HG03196 (cell line): ENCODE data around the gene CD177.
"Not testable (repeated sequence)": the region's sequence is repeated elsewhere in the genome, so short reads cannot be mapped to it uniquely, and the experiment has no call there.

ENCODE experiments used
- ATAC-seq: cut with Tn5 transposase; IDR thresholded peaks from one replicate; pipeline ENCODE4 v1.9.1; 2021; ENCODE audit not compliant: unreplicated experiment

CD177 gene

GRCh38 chr19:43353606-43354304 lies at the start of gene CD177:
TSS of gene CD177 (plus strand) at chr19:43353686. CDS start at chr19:43353715, 29 bp downstream.
- ATAC-seq, result no peak

GRCh38 chr19:43305642-43306041 lies 47.8 kb upstream of the CD177 start:
- ATAC-seq, result no peak

- no peak for ATAC-seq
Measured at GRCh38 chr19:43306097-43306496, 47.4 kb upstream of the CD177 start.

- no peak for ATAC-seq
Measured at GRCh38 chr19:43308244-43308815, 45.2 kb upstream of the CD177 start.

GRCh38 chr19:43309466-43309865 lies 44.0 kb upstream of the CD177 start:
- ATAC-seq, result no peak

- no peak for ATAC-seq
Measured at GRCh38 chr19:43310221-43310620, 43.3 kb upstream of the CD177 start.

GRCh38 chr19:43311256-43311655 lies 42.2 kb upstream of the CD177 start:
- ATAC-seq, result no peak

- no peak for ATAC-seq
Measured at GRCh38 chr19:43311706-43312105, 41.8 kb upstream of the CD177 start.

- ATAC-seq, result no peak
Measured at GRCh38 chr19:43313711-43314495, 39.6 kb upstream of the CD177 start.

- no peak for ATAC-seq
Measured at GRCh38 chr19:43315851-43316250, 37.6 kb upstream of the CD177 start.

GRCh38 chr19:43316591-43317319 lies 36.7 kb upstream of the CD177 start:
- ATAC-seq, result no peak

- ATAC-seq, result no peak
Measured at GRCh38 chr19:43318203-43318602, 35.3 kb upstream of the CD177 start.

- ATAC-seq, result no peak
Measured at GRCh38 chr19:43318796-43319314, 34.6 kb upstream of the CD177 start.

GRCh38 chr19:43320546-43320945 lies 32.9 kb upstream of the CD177 start:
- no peak for ATAC-seq

GRCh38 chr19:43326761-43327160 lies 26.7 kb upstream of the CD177 start:
- not testable (repeated sequence) for ATAC-seq

- ATAC-seq, result not testable (repeated sequence)
Measured at GRCh38 chr19:43328561-43328960, 24.9 kb upstream of the CD177 start.

GRCh38 chr19:43329049-43329448 lies 24.4 kb upstream of the CD177 start:
- ATAC-seq, result not testable (repeated sequence)

- no peak for ATAC-seq
Measured at GRCh38 chr19:43329989-43330388, 23.5 kb upstream of the CD177 start.

- ATAC-seq, result no peak
Measured at GRCh38 chr19:43330726-43331434, 22.6 kb upstream of the CD177 start.

- no peak for ATAC-seq
Measured at GRCh38 chr19:43331435-43332010, 22.0 kb upstream of the CD177 start.
